SK-N-MC (cell line): ENCODE data around the gene PTPRO.

Source experiments
- EZH2 ChIP-seq: fragments of 200-600 bp; sonication (generic); IDR thresholded peaks from one replicate; pipeline ENCODE4 v1.6.1; 2017; ENCODE audit warnings: antibody characterized with exemption
- POLR2AphosphoS5 ChIP-seq: IDR thresholded peaks from 2 replicates; pipeline ENCODE4 v1.6.1; 2012; ENCODE audit warnings: mild to moderate bottlenecking, low read depth, low read length, borderline replicate concordance

GRCh38 chr12:15320881-15321280 lies 1.4 kb upstream of the PTPRO start:
- TF ChIP-seq POLR2AphosphoS5 (no peak), EZH2 (no peak)
